ENCODE data around the gene PPM1A. TPM values are rescaled to one million over a fixed set of nuclear protein-coding genes. Genes with fewer than 3 reads are reported as not detected.

PPM1A gene
- total RNA-seq, 1 experiment from 2014 or later, result 41.7 TPM

GRCh38 chr14:60344751-60345150 lies 95.7 kb downstream of the PPM1A start:
- Mint-ChIP-seq H3K4me3 (no peak overlapping the region), H3K27me3 (ENCODE audit: low read depth) (no peaks in the 10 kb centered on the region), H3K27ac (no peak overlapping the region), H3K4me1 (peaks cover 27 to 31% of the 10 kb centered on the region in 2 experiments), H3K9me3 (peaks cover 0 to 3% of the 10 kb centered on the region in 2 experiments; a peak in 1 of 5 replicates), H3K36me3 (ENCODE audit: insufficient read depth in 1 of 3, low read depth in 3 of 3) (no peaks in the 10 kb centered on the region)
- Histone ChIP-seq H4K20me1 (ENCODE audit: control insufficient read depth, insufficient read depth, insufficient read length) (no peaks in the 10 kb centered on the region), H2BK12ac (ENCODE audit: insufficient read length, low read depth, low read length) (no peak overlapping the region), H3K23ac (ENCODE audit: insufficient read length, low read depth, low read length) (no peak overlapping the region), H4K8ac (replicated peaks; ENCODE audit: insufficient read length, low read depth, low read length) (no peak overlapping the region), H2BK20ac (ENCODE audit: low read depth, low read length, poor library complexity, severe bottlenecking) (no peak overlapping the region), H3T11ph (ENCODE audit: low read length) (no peak overlapping the region), H3K27ac (ENCODE audit: insufficient read length, low read depth, low read length) (no peak overlapping the region), H3K27me3 (ENCODE audit: insufficient read depth, low read length) (no peaks in the 10 kb centered on the region), H3K14ac (ENCODE audit: insufficient read depth, low read length) (no peak overlapping the region), H3K79me1 (ENCODE audit: insufficient read depth, low read depth, low read length, poor library complexity, severe bottlenecking) (no peaks in the 10 kb centered on the region), H2BK120ac (ENCODE audit: low read depth, low read length, poor library complexity, severe bottlenecking) (no peak overlapping the region), H2AK5ac (ENCODE audit: insufficient read length, low read length) (no peak overlapping the region), H2BK5ac (ENCODE audit: insufficient read length, low read length) (no peak overlapping the region), H4K5ac (ENCODE audit: insufficient read length, low read depth, low read length) (no peak overlapping the region), H3K23me2 (ENCODE audit: insufficient read length, low read depth, low read length, poor library complexity, severe bottlenecking) (no peaks in the 10 kb centered on the region), H2BK15ac (ENCODE audit: low read depth, low read length) (no peak overlapping the region), H3K4me1 (ENCODE audit: insufficient read depth, low read length) (0 out of 2 replicates have a peak, but pooled peaks cover 3% of the 10 kb centered on the region), H3K79me2 (ENCODE audit: insufficient read depth, low read length) (no peaks in the 10 kb centered on the region), H3K18ac (ENCODE audit: insufficient read length, low read depth, low read length) (no peak overlapping the region), H3K4me2 (ENCODE audit: insufficient read depth, insufficient read length, low read length) (no peak overlapping the region), H3K9ac (ENCODE audit: extremely low read depth, insufficient read length, low read length) (no peak overlapping the region), H3K4ac (ENCODE audit: low read depth, low read length) (no peak overlapping the region), H3K9me3 (ENCODE audit: control insufficient read depth, low read depth, low read length) (no peaks in the 10 kb centered on the region), H4K91ac (ENCODE audit: insufficient read length, low read depth, low read length) (no peak overlapping the region), H2AFZ (ENCODE audit: low read length) (no peak overlapping the region), H3K56ac (ENCODE audit: insufficient read length, low read depth, low read length) (no peak overlapping the region)
- no peak for TF ChIP-seq CTCF (conservative IDR thresholded peaks at IDR 0.05)
- no peak for DNase-seq
- no CpG with 5 or more reads among the region's 2 CpGs for WGBS (ENCODE audit: extremely low coverage, insufficient read length, low lambda C conversion rate)

Data from H9 (cell line).